A549 (cell line): ENCODE data around the gene ANKMY2.

Experiments
- CTCF ChIP-seq: fragments of >200 bp; sonication (Bioruptor Twin); formaldehyde crosslinking; IDR thresholded peaks from 3 replicates; pipeline ENCODE4 v1.5.1; 2016
- FOSB ChIP-seq: fragments of 250-450 bp; sonication (Bioruptor Pico); IDR thresholded peaks from 2 replicates; pipeline ENCODE4 v1.5.0; 2020; ENCODE audit warnings: mild to moderate bottlenecking, moderate library complexity
- KDM1A ChIP-seq: fragments of 200-600 bp; sonication (generic); IDR thresholded peaks from 2 replicates; pipeline ENCODE4 v1.6.1; 2016; ENCODE audit warnings: low read depth, mild to moderate bottlenecking
- MAX ChIP-seq: IDR thresholded peaks from 2 replicates; pipeline ENCODE4 v1.6.1; 2012
- MAZ ChIP-seq: fragments of 150-350 bp; IDR thresholded peaks from 2 replicates; pipeline ENCODE4 v1.6.1; 2014; ENCODE audit warnings: antibody characterized with exemption, low read depth, low read length, borderline replicate concordance
- MYC ChIP-seq: IDR thresholded peaks from 2 replicates; pipeline ENCODE4 v1.6.1; 2012; ENCODE audit warnings: mild to moderate bottlenecking, inconsistent platforms, low read length, improper control_type of control experiment, borderline replicate concordance
- NFE2L2 ChIP-seq: fragments of 150-350 bp; conservative IDR thresholded peaks from 2 replicates; pipeline ENCODE4 v1.6.1; 2014; ENCODE audit warnings: low read length
- PBX3 ChIP-seq: IDR thresholded peaks from 2 replicates; pipeline ENCODE4 v1.6.1; 2012
- POLR2A ChIP-seq: IDR thresholded peaks from 2 replicates; pipeline ENCODE4 v1.6.1; 2012; ENCODE audit warnings: mild to moderate bottlenecking, low read length
- RFX5 ChIP-seq: fragments of 450-650 bp; IDR thresholded peaks from 2 replicates; pipeline ENCODE4 v1.7.1; 2014; ENCODE audit warnings: antibody characterized with exemption, mild to moderate bottlenecking, moderate library complexity
- ZNF302 ChIP-seq: fragments of 250-450 bp; sonication (Bioruptor Pico); IDR thresholded peaks from 2 replicates; pipeline ENCODE4 v1.9.0; 2021; ENCODE audit warnings: inconsistent platforms, mild to moderate bottlenecking, moderate library complexity

- TF ChIP-seq CTCF (no peak), NFE2L2 (no peak), MAX (no peak), PBX3 (no peak), POLR2A (no peak), RFX5 (no peak), MAZ (no peak), FOSB (CRISPR knock-in tag) (no peak), ZNF302 (CRISPR knock-in tag) (no peak), KDM1A (no peak), MYC (no peak)
These were observed 1.9 kb upstream of the ANKMY2 start for GRCh38 chr7:16647435-16647960.
